ENCODE results near the gene NPTN.

The NPTN gene

DNA sequence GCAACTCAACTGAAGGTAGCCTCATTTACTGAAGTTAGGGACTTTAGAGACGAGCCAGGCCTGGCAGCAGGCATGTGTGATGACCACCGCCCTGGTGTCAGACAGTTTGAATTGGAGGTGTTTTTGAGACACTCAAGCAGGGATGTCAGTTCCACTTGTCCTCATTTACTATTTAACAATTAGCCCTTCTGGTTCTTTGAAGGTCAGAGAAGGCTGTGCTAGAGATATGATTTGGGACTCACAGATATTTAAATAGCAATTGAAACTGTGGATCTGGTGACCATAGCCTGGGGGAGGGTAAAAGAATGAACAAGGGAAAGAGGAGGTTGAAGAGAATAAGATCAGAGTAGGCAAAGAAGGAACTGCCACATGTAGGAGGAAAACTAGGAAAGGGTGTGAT, 115.6 kb downstream of the NPTN start:
- no peak for DNase-seq

GRCh38 chr15:73515527-73515926, 117.7 kb downstream of the NPTN start:
- no peak for DNase-seq

Measured in KG1 (cell line).